Central memory CD8-positive, alpha-beta T cell (primary cell): ENCODE data around the gene FGF12.

Experiments
- ATAC-seq: fragments of 150-1000 bp; cut with Tn5 transposase; replicated peaks from 2 replicates; pipeline ENCODE4 v1.10.0; 2022; ENCODE audit warnings: mild to moderate bottlenecking, moderate FRiP score, moderate number of reproducible peaks; ENCODE audit not compliant: poor library complexity, severe bottlenecking; ENCODE audit errors: extremely low read depth
- DNase-seq, 2 donors: peaks; one replicate each; pipeline ENCODE4 v3.0.0; 2021; ENCODE audit warnings: low spot score in 2 of 2
- H3K27ac Mint-ChIP-seq: one replicate; pipeline ENCODE4 v1.8.0; 2022; ENCODE audit warnings: low read depth, mild to moderate bottlenecking, moderate library complexity, mixed read lengths
- H3K27me3 Mint-ChIP-seq: one replicate; pipeline ENCODE4 v1.8.0; 2022; ENCODE audit warnings: mixed read lengths
- H3K36me3 Mint-ChIP-seq: one replicate; pipeline ENCODE4 v1.8.0; 2022; ENCODE audit warnings: mild to moderate bottlenecking, moderate library complexity, mixed read lengths; ENCODE audit not compliant: insufficient read depth
- H3K4me1 Mint-ChIP-seq: one replicate; pipeline ENCODE4 v1.8.0; 2022; ENCODE audit warnings: mixed read lengths
- H3K4me3 Mint-ChIP-seq: one replicate; pipeline ENCODE4 v1.8.0; 2022; ENCODE audit warnings: mild to moderate bottlenecking, moderate library complexity, mixed read lengths
- H3K9me3 Mint-ChIP-seq: one replicate; pipeline ENCODE4 v1.8.0; 2022; ENCODE audit warnings: mixed read lengths

FGF12 gene

DNA sequence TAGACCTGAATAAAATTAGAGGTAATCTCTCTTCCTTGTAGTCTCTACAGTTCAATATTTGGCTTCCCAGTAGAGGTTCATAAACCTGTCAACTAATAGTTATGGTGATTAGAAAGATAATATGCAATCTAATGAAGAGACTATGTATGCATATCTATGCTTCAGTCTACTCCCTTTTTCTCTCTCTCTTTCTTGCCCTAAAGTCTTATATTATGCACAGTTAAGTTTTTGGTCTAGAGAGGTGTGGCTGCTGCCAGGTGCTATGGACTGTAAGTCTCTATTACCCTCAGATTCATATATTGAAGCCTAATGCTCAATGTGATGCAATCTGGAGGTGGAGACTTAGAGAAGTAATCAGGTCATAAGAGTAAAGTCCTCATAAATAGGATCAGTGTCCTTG is 413.7 kb downstream of the FGF12 start:
- peaks cover 21% of the 10 kb centered on the region for H3K9me3 Mint-ChIP-seq
- no peaks in the 10 kb centered on the region for H3K36me3 Mint-ChIP-seq
- no peak overlapping the region for H3K27ac Mint-ChIP-seq
- H3K27me3 Mint-ChIP-seq = no peaks in the 10 kb centered on the region
- no peak for ATAC-seq
- H3K4me1 Mint-ChIP-seq = no peaks in the 10 kb centered on the region
- H3K4me3 Mint-ChIP-seq = no peak overlapping the region
- DNase-seq = no peak

DNA sequence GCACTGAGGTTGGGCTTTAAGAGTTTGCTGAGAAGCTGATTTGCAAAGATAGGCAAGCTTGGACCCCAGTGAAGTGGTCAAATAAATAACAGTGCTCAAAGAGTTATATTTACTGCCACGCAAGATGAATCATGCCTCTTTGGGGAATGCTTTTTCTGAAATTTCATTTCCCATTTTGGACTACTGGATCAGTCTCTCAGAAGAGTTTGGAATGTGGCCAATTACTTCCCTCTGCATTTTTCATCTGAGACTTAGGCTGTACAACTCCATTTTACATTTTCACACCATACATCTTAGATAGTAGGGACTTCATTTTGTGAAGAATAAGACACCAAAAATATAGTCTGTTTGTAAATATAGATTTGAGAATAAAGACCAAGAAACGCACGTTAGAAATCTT is 419.7 kb downstream of the FGF12 start:
- no peak for ATAC-seq
- Mint-ChIP-seq H3K4me3 (no peak overlapping the region), H3K4me1 (no peaks in the 10 kb centered on the region), H3K27ac (no peak overlapping the region), H3K36me3 (no peaks in the 10 kb centered on the region), H3K9me3 (peaks cover 1% of the 10 kb centered on the region), H3K27me3 (no peaks in the 10 kb centered on the region)
- DNase-seq = no peak

DNA sequence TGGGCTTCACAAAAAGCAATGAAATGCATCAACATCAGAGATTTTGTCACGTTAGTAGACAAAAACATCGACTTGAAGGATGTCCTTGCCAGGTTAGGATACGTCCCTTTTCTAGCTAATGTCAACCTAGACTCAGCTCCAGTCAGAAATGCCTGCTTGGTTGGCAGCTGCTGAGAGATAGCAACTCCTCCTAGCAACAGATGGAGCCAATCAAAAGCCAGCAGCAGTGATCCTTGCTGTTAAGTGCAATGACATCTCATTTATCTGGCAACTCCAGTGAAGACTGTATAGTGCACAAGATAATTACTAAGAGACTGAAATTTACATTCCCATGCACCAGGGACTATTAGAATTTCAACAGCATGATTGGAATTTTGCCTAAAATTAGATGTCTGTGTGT is 424.1 kb downstream of the FGF12 start:
- ATAC-seq = no peak
- Mint-ChIP-seq H3K27me3 (no peaks in the 10 kb centered on the region), H3K27ac (no peak overlapping the region)

DNA sequence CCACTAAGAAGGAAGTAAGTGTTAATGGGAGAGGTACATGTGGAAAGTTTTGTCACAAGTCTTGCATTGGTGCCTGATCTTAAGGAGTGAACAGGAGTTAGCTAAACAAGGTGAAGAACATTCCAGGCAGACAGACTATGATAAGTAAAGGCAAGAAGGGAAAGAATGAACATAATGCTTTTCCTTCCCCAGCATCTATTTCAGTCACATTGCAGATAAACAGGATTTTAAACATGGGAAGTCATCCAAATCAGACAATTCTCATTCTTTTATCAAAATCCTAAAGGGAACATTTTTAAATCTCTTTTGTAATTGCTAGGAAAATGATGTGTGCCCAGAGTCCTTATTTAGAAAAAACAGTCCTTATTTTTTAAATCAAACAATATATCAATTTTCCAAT is 424.6 kb downstream of the FGF12 start:
- no peak overlapping the region for H3K27ac Mint-ChIP-seq
- H3K4me3 Mint-ChIP-seq = no peak overlapping the region
- DNase-seq (no peak), ATAC-seq (no peak)
- H3K4me1 Mint-ChIP-seq = no peaks in the 10 kb centered on the region
- no peaks in the 10 kb centered on the region for H3K27me3 Mint-ChIP-seq
- H3K9me3 Mint-ChIP-seq = peaks cover 12% of the 10 kb centered on the region
- no peaks in the 10 kb centered on the region for H3K36me3 Mint-ChIP-seq

More for the DNA sequence above, 424.1 kb downstream of the FGF12 start:
- H3K4me3 Mint-ChIP-seq = no peak overlapping the region
- H3K4me1 Mint-ChIP-seq = no peaks in the 10 kb centered on the region
- H3K9me3 Mint-ChIP-seq = peaks cover 7% of the 10 kb centered on the region
- no peak for DNase-seq
- H3K36me3 Mint-ChIP-seq = no peaks in the 10 kb centered on the region

DNA sequence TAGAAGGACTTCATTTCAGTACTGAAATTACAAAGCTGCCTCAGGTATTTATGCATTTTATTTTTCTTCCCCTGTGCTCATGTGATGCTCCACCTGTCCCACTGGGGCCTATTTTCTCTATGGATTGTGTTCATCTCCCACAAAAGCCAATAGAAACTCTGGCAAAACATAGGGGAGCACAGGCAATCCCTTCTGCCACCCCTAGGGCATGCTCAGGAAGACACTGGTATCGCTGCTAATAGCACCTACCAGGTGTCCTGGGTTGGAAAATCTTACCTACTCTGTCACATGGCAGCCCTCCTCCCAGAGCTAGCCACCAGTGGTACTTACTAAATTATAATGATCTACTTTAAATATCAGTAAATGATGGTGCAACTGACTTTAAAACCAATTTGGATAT is 427.4 kb downstream of the FGF12 start:
- H3K9me3 Mint-ChIP-seq = peaks cover 13% of the 10 kb centered on the region
- ATAC-seq = no peak
- no peaks in the 10 kb centered on the region for H3K36me3 Mint-ChIP-seq
- H3K27me3 Mint-ChIP-seq = no peaks in the 10 kb centered on the region
- DNase-seq = no peak
- H3K4me1 Mint-ChIP-seq = no peaks in the 10 kb centered on the region
- H3K27ac Mint-ChIP-seq = no peak overlapping the region
- H3K4me3 Mint-ChIP-seq = no peak overlapping the region

DNA sequence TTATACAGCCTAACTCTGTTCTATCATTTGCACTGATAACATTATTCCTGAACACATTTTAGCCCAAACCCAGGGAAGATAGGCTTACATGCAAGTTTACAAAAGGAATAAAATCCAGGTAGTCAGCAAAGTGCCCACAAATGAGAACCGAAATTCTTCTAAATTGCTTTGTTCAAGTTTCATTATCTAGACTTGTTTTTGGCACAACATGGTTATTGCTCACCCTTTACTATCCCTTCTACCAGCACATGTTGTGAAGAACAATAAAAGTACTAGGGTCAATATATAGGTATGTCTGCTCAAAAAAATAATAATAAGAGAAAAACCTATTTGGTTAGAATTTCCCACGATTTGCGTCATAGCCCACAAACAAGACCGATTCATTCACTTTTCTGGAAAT is 430.5 kb downstream of the FGF12 start:
- Mint-ChIP-seq H3K4me1 (no peaks in the 10 kb centered on the region), H3K27ac (no peak overlapping the region), H3K36me3 (no peaks in the 10 kb centered on the region), H3K9me3 (peaks cover 13% of the 10 kb centered on the region), H3K27me3 (no peaks in the 10 kb centered on the region), H3K4me3 (no peak overlapping the region)
- no peak for DNase-seq
- ATAC-seq = no peak

DNA sequence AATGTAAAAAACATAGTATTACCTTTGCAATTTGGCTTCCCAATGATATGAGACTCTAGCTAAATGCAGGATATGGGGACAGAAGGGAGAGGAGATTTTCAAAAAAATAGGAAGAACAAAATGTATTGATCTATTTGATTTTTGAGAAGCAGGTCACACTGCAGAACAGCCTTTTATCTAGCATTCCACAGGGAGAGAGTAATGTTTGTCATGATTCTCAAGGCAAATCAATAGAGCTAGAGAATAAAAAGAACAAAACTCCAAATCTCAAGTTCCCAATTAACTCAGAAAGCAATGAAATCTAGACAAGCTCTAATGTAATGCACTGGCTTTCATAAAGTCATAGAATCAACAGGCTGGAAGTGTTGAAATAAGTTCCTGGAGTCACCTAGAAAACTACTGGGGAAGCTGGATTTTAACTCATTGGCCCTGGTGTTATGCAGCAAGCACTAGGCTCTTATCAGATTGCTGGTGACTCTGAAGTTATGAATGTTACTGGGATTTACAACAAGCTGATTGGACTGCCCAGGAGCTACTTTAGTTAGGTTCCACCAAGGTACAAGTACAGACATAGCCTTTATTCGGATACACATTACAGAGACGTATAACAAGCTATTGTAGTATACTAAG is 442.8 kb downstream of the FGF12 start:
- DNase-seq = no peak
- Mint-ChIP-seq H3K36me3 (no peaks in the 10 kb centered on the region), H3K9me3 (peaks cover 19% of the 10 kb centered on the region), H3K27me3 (no peaks in the 10 kb centered on the region), H3K4me3 (no peak overlapping the region), H3K4me1 (no peaks in the 10 kb centered on the region), H3K27ac (no peak overlapping the region)
- ATAC-seq = no peak

DNA sequence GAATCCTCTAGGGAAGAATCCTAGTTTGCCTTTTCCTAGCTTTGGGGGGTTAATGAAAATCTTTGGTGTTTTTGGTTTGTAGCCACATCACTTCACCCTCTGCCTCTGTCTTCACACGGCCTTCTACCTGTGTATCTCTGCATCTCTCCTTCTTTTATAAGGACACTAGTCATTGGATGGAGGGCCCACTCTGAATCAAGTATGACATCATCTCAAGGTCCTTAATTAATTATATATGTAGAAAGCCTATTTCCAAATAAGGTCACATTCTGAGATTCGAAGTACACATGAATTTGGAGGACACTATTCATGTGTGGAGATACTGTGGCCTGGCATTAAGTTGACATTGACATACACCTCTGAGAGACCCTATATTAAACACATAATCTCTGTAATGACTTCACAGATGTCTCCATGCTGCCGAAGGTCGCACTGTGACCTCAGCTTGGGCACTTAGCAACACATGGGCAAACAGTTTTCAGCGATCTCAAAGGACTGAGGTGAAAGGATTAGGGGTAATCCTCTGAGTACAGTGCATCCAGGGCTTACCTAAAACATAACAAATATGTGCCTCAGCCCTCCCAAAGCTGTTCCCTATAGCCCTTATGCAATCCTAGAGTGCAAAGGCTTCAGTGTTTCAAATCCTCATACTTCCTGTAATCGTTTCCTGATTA is 446.0 kb downstream of the FGF12 start:
- ATAC-seq = no peak
- H3K27me3 Mint-ChIP-seq = no peaks in the 10 kb centered on the region

DNA sequence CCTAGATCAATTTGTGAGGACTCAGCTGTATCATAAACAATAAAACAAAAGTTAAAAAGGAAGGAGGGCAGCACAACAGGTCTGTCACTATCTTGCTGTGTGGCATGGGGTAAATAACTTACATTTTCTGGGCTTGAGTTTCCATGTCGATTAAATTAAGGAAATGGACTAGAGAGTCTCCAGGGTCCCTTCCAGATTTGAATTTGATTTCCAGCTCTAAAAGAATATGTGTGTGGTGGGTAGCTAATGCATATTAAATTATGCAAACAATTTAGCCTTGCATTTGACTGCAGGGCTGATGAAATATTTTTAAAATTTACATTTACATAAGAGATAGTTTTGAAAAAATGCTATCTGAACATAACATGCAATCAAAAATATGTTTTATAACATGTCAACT is 447.7 kb downstream of the FGF12 start:
- Mint-ChIP-seq H3K4me3 (no peak overlapping the region), H3K9me3 (peaks cover 19% of the 10 kb centered on the region), H3K4me1 (no peaks in the 10 kb centered on the region), H3K36me3 (peaks cover 2% of the 10 kb centered on the region), H3K27me3 (no peaks in the 10 kb centered on the region), H3K27ac (no peak overlapping the region)
- DNase-seq (no peak), ATAC-seq (no peak)

More for the DNA sequence above, 446.0 kb downstream of the FGF12 start:
- Mint-ChIP-seq H3K27ac (no peak overlapping the region), H3K4me1 (no peaks in the 10 kb centered on the region), H3K9me3 (peaks cover 19% of the 10 kb centered on the region), H3K4me3 (no peak overlapping the region), H3K36me3 (no peaks in the 10 kb centered on the region)
- no peak for DNase-seq

DNA sequence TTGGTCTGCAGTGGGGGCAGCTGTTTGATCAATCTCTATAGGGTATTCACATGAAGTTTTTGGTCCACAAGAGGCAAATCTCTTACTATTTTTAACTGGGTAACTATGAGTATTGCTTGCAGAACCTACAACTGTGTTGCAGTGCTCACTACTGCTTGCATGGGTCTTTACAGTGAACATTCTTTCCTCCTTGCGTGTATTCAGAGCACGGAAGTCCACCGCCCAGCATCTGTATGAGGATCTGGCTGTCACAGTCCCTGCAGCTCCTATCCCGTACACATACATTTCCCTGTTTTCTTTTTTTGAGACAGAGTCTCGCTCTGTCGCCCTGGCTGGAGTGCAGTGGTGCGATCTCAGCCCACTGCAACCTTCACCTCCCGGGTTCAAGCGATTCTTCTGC is 449.9 kb downstream of the FGF12 start:
- H3K27me3 Mint-ChIP-seq = no peaks in the 10 kb centered on the region
- ATAC-seq = no peak
- no peaks in the 10 kb centered on the region for H3K4me1 Mint-ChIP-seq
- H3K4me3 Mint-ChIP-seq = no peak overlapping the region
- no peak for DNase-seq
- H3K9me3 Mint-ChIP-seq = peaks cover 11% of the 10 kb centered on the region
- no peak overlapping the region for H3K27ac Mint-ChIP-seq
- peaks cover 2% of the 10 kb centered on the region for H3K36me3 Mint-ChIP-seq

DNA sequence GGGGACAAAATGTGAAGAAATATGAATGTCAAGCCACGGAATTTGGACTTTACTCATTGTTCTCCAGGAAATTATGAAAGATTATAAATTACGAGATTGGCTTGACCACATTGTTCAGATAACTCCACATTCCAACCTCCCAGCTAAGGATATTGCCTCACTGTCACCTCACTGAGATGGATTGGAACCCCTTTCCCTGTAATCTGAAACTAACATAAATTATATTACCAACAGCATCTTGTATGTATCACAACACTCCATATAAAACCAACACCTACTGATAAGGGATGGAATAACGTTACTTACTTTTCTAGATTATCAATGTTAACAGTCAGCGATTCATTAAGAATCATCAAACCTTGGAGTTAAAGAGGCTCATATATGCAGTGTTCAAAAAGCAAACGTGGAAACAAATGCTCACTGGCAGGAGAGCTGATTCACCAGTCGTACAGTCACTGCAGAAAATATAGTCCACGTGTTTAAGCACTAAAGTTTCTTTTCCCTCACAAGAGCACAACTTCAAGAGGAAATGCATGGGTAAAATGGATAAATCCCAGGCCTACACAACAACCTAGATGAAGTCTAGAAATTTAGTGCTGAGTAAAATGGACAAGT is 451.5 kb downstream of the FGF12 start:
- H3K4me1 Mint-ChIP-seq = no peaks in the 10 kb centered on the region
- no peak overlapping the region for H3K4me3 Mint-ChIP-seq
- ATAC-seq = no peak
- H3K36me3 Mint-ChIP-seq = peaks cover 2% of the 10 kb centered on the region
- H3K27ac Mint-ChIP-seq = no peak overlapping the region
- H3K27me3 Mint-ChIP-seq = no peaks in the 10 kb centered on the region
- H3K9me3 Mint-ChIP-seq = peaks cover 12% of the 10 kb centered on the region
- DNase-seq = no peak

DNA sequence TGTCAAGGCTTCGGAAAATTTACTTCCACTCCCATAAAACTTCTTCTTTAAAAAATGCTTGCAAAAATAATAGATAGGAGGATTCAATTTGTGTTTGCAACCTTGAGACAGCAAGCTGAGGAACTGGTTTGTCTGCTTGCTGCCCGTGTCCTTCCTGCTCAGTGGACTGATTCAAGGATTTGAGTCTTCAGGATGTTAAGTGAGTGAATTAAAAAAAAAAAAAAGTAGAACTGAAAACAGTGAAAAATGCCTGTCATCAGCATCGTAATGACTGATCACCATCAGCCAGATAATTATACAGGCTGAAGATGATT is 453.7 kb downstream of the FGF12 start:
- Mint-ChIP-seq H3K27ac (no peak overlapping the region), H3K4me3 (no peak overlapping the region), H3K9me3 (peaks cover 13% of the 10 kb centered on the region), H3K4me1 (no peaks in the 10 kb centered on the region), H3K36me3 (peaks cover 2% of the 10 kb centered on the region), H3K27me3 (no peaks in the 10 kb centered on the region)
- DNase-seq (no peak), ATAC-seq (no peak)

DNA sequence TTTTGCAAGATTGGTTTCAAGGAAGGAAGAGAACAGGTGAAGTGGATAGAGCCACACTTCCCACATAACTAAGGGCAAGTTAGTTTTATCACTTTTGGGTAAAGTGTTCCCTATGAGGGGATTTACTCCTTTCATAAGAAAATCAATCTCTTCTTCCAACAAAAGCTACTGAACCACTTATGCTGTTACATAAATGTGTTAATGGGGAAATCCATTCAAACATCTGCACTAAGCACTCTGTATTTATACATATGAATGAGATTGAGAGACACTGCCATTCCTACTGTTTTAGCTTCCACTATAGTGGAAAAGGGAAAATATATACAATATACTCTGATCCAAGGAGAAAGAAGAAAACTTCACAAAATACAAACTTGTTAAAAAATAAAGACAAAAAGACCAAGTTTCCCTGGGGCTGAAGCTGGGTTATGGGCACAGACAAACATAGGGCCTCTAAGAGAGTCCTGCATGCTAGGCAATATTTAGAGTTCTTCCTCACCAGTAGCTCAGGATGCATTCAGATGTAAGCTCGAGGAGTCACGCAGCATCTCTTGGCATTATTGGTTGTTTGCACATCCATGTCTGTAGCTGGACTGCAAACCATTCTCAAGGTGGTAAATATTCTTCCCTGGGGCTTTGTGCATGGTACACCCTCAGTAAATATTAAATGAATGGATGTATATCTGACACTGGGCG is 454.2 kb downstream of the FGF12 start:
- Mint-ChIP-seq H3K27me3 (no peaks in the 10 kb centered on the region), H3K4me1 (no peaks in the 10 kb centered on the region), H3K27ac (no peak overlapping the region), H3K4me3 (no peak overlapping the region), H3K9me3 (peaks cover 13% of the 10 kb centered on the region), H3K36me3 (peaks cover 2% of the 10 kb centered on the region)
- no peak for DNase-seq
- ATAC-seq = no peak
